ENCODE data around the gene ICAM4. TPM values are rescaled to one million over a fixed set of nuclear protein-coding genes. Genes with fewer than 3 reads are reported as not detected.

Gene ICAM4
- total and polyA plus RNA-seq, 2 donors: 3.1 to 3.8 TPM

- WGBS: 97% methylated on average over 5 of the region's 5 CpGs
- Histone ChIP-seq H3K36me3 (ENCODE audit: control insufficient read depth in 2 of 2, insufficient read depth in 2 of 2, low read length in 1 of 2) (peaks cover 0 to 11% of the 10 kb centered on the region in 2 donors), H3K27me3 (ENCODE audit: control insufficient read depth in 2 of 2, insufficient read depth in 1 of 2, low read length in 1 of 2) (peaks cover 0 to 3% of the 10 kb centered on the region in 2 donors), H3K27ac (ENCODE audit: low read depth in 1 of 2, low read length in 1 of 2) (no peak overlapping the region), H3K4me3 (ENCODE audit: low read length in 2 of 2) (no peak overlapping the region), H3K9me3 (ENCODE audit: control insufficient read depth in 2 of 2, insufficient read depth in 1 of 2, low read length in 1 of 2) (no peaks in the 10 kb centered on the region), H3K4me1 (ENCODE audit: control insufficient read depth in 2 of 2, insufficient read depth in 2 of 2, low read length in 2 of 2) (no peaks in the 10 kb centered on the region)
- DNase-seq (ENCODE audit: low read depth in 6 of 9, low spot score in 9 of 9): no peak
These were observed 19.6 kb downstream of the ICAM4 start for GRCh38 chr19:10306327-10306726.

GRCh38 chr19:10309423-10309822 lies 22.7 kb downstream of the ICAM4 start, which contains the start of gene ZGLP1:
TSS of gene ZGLP1 (minus strand) at chr19:10309815.
- Histone ChIP-seq H3K9me3 (ENCODE audit: control insufficient read depth in 2 of 2, insufficient read depth in 1 of 2, low read length in 1 of 2) (no peaks in the 10 kb centered on the region), H3K27ac (ENCODE audit: low read depth in 1 of 2, low read length in 1 of 2) (no peak within 1 kb of the TSS), H3K36me3 (ENCODE audit: control insufficient read depth in 2 of 2, insufficient read depth in 2 of 2, low read length in 1 of 2) (peaks cover 0 to 11% of the 10 kb centered on the region in 2 donors), H3K27me3 (ENCODE audit: control insufficient read depth in 2 of 2, insufficient read depth in 1 of 2, low read length in 1 of 2) (no peaks in the 10 kb centered on the region), H3K4me3 (ENCODE audit: low read length in 2 of 2) (no peak within 1 kb of the TSS), H3K4me1 (ENCODE audit: control insufficient read depth in 2 of 2, insufficient read depth in 2 of 2, low read length in 2 of 2) (no peaks in the 10 kb centered on the region)
- no peak for DNase-seq (ENCODE audit: low read depth in 6 of 9, low spot score in 9 of 9)
- WGBS: 97% methylated on average over 24 of the region's 24 CpGs

GRCh38 chr19:10315335-10316214 lies 28.8 kb downstream of the ICAM4 start, which contains the start of gene FDX2:
TSS of gene FDX2 (minus strand) at chr19:10316015. CDS start at chr19:10315996, 19 bp downstream.
- peak; percentile 47 to 85 (median 66) for DNase-seq (ENCODE audit: low read depth in 6 of 9, low spot score in 9 of 9)
- Histone ChIP-seq H3K27ac (ENCODE audit: low read depth in 1 of 2, low read length in 1 of 2) (peak within 1 kb of the TSS in 1 of 2 donors; percentile 42), H3K4me1 (ENCODE audit: control insufficient read depth in 2 of 2, insufficient read depth in 2 of 2, low read length in 2 of 2) (peaks cover 6 to 11% of the 10 kb centered on the region in 2 donors), H3K27me3 (ENCODE audit: control insufficient read depth in 2 of 2, insufficient read depth in 1 of 2, low read length in 1 of 2) (no peaks in the 10 kb centered on the region), H3K4me3 (ENCODE audit: low read length in 2 of 2) (peak within 1 kb of the TSS; percentile 70 to 87), H3K9me3 (ENCODE audit: control insufficient read depth in 2 of 2, insufficient read depth in 1 of 2, low read length in 1 of 2) (peaks cover 0 to 4% of the 10 kb centered on the region in 2 donors), H3K36me3 (ENCODE audit: control insufficient read depth in 2 of 2, insufficient read depth in 2 of 2, low read length in 1 of 2) (peaks cover 44 to 45% of the 10 kb centered on the region in 2 donors)
- 2% methylated on average over 55 of the region's 55 CpGs for WGBS

GRCh38 chr19:10316229-10317044 lies 29.7 kb downstream of the ICAM4 start:
- no peaks in the 10 kb centered on the region for H3K27me3 ChIP-seq (ENCODE audit: control insufficient read depth in 2 of 2, insufficient read depth in 1 of 2, low read length in 1 of 2)
- H3K9me3 ChIP-seq (ENCODE audit: control insufficient read depth in 2 of 2, insufficient read depth in 1 of 2, low read length in 1 of 2): peaks cover 0 to 4% of the 10 kb centered on the region in 2 donors
- no peak for DNase-seq (ENCODE audit: low read depth in 6 of 9, low spot score in 9 of 9)
- H3K27ac ChIP-seq (ENCODE audit: low read depth in 1 of 2, low read length in 1 of 2): no peak overlapping the region
- 90% methylated on average over 19 of the region's 19 CpGs for WGBS
- peaks cover 6 to 11% of the 10 kb centered on the region in 2 donors for H3K4me1 ChIP-seq (ENCODE audit: control insufficient read depth in 2 of 2, insufficient read depth in 2 of 2, low read length in 2 of 2)
- peak overlapping the region; percentile 70 to 87 for H3K4me3 ChIP-seq (ENCODE audit: low read length in 2 of 2)
- peaks cover 51 to 52% of the 10 kb centered on the region in 2 donors for H3K36me3 ChIP-seq (ENCODE audit: control insufficient read depth in 2 of 2, insufficient read depth in 2 of 2, low read length in 1 of 2)

GRCh38 chr19:10317045-10317856 lies 30.5 kb downstream of the ICAM4 start:
- H3K27ac ChIP-seq (ENCODE audit: low read depth in 1 of 2, low read length in 1 of 2): no peak overlapping the region
- WGBS: 96% methylated on average over 29 of the region's 29 CpGs
- peaks cover 59 to 60% of the 10 kb centered on the region in 2 donors for H3K36me3 ChIP-seq (ENCODE audit: control insufficient read depth in 2 of 2, insufficient read depth in 2 of 2, low read length in 1 of 2)
- H3K4me3 ChIP-seq (ENCODE audit: low read length in 2 of 2): no peak overlapping the region
- peaks cover 6 to 11% of the 10 kb centered on the region in 2 donors for H3K4me1 ChIP-seq (ENCODE audit: control insufficient read depth in 2 of 2, insufficient read depth in 2 of 2, low read length in 2 of 2)
- DNase-seq (ENCODE audit: low read depth in 6 of 9, low spot score in 9 of 9): no peak
- H3K27me3 ChIP-seq (ENCODE audit: control insufficient read depth in 2 of 2, insufficient read depth in 1 of 2, low read length in 1 of 2): no peaks in the 10 kb centered on the region
- peaks cover 0 to 4% of the 10 kb centered on the region in 2 donors for H3K9me3 ChIP-seq (ENCODE audit: control insufficient read depth in 2 of 2, insufficient read depth in 1 of 2, low read length in 1 of 2)

- Histone ChIP-seq H3K36me3 (ENCODE audit: control insufficient read depth in 2 of 2, insufficient read depth in 2 of 2, low read length in 1 of 2) (peaks cover 66 to 67% of the 10 kb centered on the region in 2 donors), H3K4me1 (ENCODE audit: control insufficient read depth in 2 of 2, insufficient read depth in 2 of 2, low read length in 2 of 2) (peaks cover 6 to 11% of the 10 kb centered on the region in 2 donors), H3K4me3 (ENCODE audit: low read length in 2 of 2) (no peak overlapping the region), H3K27ac (ENCODE audit: low read depth in 1 of 2, low read length in 1 of 2) (no peak overlapping the region), H3K9me3 (ENCODE audit: control insufficient read depth in 2 of 2, insufficient read depth in 1 of 2, low read length in 1 of 2) (peaks cover 0 to 4% of the 10 kb centered on the region in 2 donors), H3K27me3 (ENCODE audit: control insufficient read depth in 2 of 2, insufficient read depth in 1 of 2, low read length in 1 of 2) (no peaks in the 10 kb centered on the region)
- WGBS: 98% methylated on average over 15 of the region's 15 CpGs
- no peak for DNase-seq (ENCODE audit: low read depth in 6 of 9, low spot score in 9 of 9)
These were observed 31.2 kb downstream of the ICAM4 start for GRCh38 chr19:10317857-10318462.

- WGBS: 98% methylated on average over 13 of the region's 13 CpGs
- Histone ChIP-seq H3K9me3 (ENCODE audit: control insufficient read depth in 2 of 2, insufficient read depth in 1 of 2, low read length in 1 of 2) (peaks cover 0 to 4% of the 10 kb centered on the region in 2 donors), H3K4me3 (ENCODE audit: low read length in 2 of 2) (no peak overlapping the region), H3K27ac (ENCODE audit: low read depth in 1 of 2, low read length in 1 of 2) (no peak overlapping the region), H3K36me3 (ENCODE audit: control insufficient read depth in 2 of 2, insufficient read depth in 2 of 2, low read length in 1 of 2) (peaks cover 77 to 78% of the 10 kb centered on the region in 2 donors), H3K27me3 (ENCODE audit: control insufficient read depth in 2 of 2, insufficient read depth in 1 of 2, low read length in 1 of 2) (no peaks in the 10 kb centered on the region), H3K4me1 (ENCODE audit: control insufficient read depth in 2 of 2, insufficient read depth in 2 of 2, low read length in 2 of 2) (peaks cover 6 to 11% of the 10 kb centered on the region in 2 donors)
- no peak for DNase-seq (ENCODE audit: low read depth in 6 of 9, low spot score in 9 of 9)
These were observed 32.3 kb downstream of the ICAM4 start for GRCh38 chr19:10318807-10319682.

Data from thymus (tissue), 11 donors.